ENCODE measurements around the gene POLE3.
"Not testable (repeated sequence)": the region's sequence is repeated elsewhere in the genome, so short reads cannot be mapped to it uniquely, and the experiment has no call there.

The POLE3 gene

GRCh38 chr9:113406873-113407511 is 3.5 kb downstream of the POLE3 start:
- DNase-seq (ENCODE audit: low read depth), result peak; percentile 36

DNA sequence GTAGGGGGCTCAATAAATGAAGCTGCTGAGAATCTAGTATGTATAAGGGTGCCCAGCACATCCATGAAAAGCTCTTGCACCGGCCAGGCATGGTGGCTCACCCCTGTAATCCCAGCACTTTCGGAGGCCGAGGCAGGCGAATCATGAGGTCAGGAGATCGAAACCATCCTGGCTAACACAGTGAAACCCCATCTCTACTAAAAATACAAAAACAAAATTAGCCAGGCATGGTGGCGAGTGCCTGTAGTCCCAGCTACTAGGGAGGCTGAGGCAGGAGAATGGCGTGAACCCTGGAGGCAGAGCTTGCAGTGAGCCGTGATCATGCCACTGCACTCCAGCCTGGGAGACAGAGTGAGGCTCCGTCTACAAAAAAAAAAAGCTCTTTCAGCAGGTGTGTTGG is 4.1 kb downstream of the POLE3 start:
- not testable (repeated sequence) for H3K4me3 ChIP-seq (ENCODE audit: low read depth, low read length); DNase-seq (ENCODE audit: low read depth)

More at GRCh38 chr9:113406873-113407511, 3.5 kb downstream of the POLE3 start:
- H3K4me3 ChIP-seq (ENCODE audit: low read depth, low read length), result not testable (repeated sequence)

DNA sequence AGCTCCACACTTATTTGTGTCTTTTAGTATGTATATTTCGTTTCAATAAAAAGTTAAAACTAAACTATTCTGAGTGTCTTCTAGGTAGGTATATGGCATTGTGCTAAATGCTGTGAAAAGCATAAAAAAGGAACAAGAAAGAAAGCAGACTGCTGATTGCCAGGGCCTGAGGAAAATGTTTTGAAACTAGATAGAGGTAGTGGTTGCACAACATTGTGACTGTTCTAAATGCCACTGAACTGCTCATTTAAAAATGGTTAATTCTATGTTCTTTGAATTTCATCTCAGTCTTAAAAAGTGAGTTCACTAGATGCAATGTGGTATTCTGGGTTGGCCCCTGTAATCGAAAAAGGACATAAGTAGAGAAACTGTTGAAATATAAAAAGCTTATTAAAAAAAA is 6.8 kb downstream of the POLE3 start:
- H3K4me3 ChIP-seq (ENCODE audit: low read depth, low read length), result no peak overlapping the region

DNA sequence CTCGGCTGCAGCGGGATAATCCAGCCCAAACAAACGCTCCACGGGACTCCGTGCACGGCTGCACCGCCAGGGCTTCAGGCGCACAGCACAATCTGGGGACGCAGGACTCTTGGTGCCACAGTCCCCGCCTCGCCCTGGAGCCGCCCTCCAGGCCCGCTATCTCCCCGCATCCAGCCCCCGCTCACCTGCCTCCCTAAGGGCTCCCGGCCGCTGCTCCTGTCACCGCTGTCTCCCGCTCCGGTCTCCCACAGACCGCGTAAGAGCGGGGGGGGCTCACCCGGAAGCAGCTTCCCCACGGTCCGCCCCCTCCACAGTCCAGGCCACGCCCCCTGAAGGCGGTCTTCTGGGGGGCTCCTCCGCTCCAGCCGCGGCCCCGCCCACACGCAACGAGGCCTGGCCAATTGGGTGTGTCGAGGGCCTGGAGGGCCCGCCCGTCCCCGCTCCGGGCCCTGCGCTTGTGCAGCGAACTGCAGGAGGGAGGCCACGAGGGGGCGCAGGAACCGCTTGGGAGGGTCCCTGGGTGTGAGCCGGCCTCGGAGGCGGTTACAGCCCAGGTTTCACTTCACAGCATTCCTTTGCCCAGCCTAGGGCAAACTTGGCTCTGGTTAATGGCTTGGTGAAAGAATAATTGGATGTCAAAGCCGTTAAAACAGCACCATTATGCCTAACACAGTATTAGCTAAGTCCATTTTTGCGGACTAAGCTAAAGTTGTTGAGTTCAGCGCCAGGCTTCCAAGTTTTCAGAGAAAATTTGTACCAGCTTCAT is 9.3 kb downstream of the POLE3 start, which contains the start of gene ALAD:
Gene ALAD (minus strand): TSS at position 258 of the 766 bp plus-strand sequence. CDS start 7,725 bp downstream, outside the sequence.
- H3K4me3 ChIP-seq (ENCODE audit: low read depth, low read length), result peak within 1 kb of the TSS; percentile 91
- peak; percentile 93 for DNase-seq (ENCODE audit: low read depth)

More for the DNA sequence above, 6.8 kb downstream of the POLE3 start:
- no peak for DNase-seq (ENCODE audit: low read depth)

GRCh38 chr9:113399646-113400200 is 10.8 kb downstream of the POLE3 start:
- DNase-seq (ENCODE audit: low read depth), result no peak
- H3K4me3 ChIP-seq (ENCODE audit: low read depth, low read length), result no peak overlapping the region

- no peak for DNase-seq (ENCODE audit: low read depth)
- H3K4me3 ChIP-seq (ENCODE audit: low read depth, low read length), result no peak overlapping the region
Observed at GRCh38 chr9:113398796-113399195, 11.7 kb downstream of the POLE3 start.

GRCh38 chr9:113397203-113397631 is 13.3 kb downstream of the POLE3 start:
- no peak overlapping the region for H3K4me3 ChIP-seq (ENCODE audit: low read depth, low read length)
- no peak for DNase-seq (ENCODE audit: low read depth)

- no peak overlapping the region for H3K4me3 ChIP-seq (ENCODE audit: low read depth, low read length)
- no peak for DNase-seq (ENCODE audit: low read depth)
Observed at GRCh38 chr9:113395000-113395861, 15.2 kb downstream of the POLE3 start.

DNA sequence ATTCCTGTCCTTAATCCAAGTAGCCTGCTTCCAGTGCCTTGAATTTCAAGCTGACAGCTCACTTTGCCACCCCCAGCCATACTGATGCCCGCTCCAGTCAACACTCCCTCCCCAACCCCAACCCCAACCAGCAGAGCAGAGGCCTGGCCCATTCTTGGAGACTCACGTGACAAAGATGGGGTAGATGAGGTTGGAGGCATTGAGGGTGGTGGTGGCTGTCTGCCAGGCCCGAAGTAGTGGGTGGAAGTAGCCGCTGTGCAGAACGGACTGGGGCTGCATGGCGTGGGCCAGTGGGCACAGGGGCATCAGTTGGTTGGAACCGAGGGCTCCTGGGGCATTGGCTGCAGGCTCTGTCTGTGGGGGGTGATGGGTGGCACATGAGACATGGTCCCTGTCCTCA is 17.2 kb downstream of the POLE3 start:
- DNase-seq (ENCODE audit: low read depth), result no peak
- H3K4me3 ChIP-seq (ENCODE audit: low read depth, low read length), result no peak overlapping the region

GRCh38 chr9:113391917-113392316 is 18.6 kb downstream of the POLE3 start:
- DNase-seq (ENCODE audit: low read depth), result no peak
- no peak overlapping the region for H3K4me3 ChIP-seq (ENCODE audit: low read depth, low read length)

GRCh38 chr9:113390192-113390960 is 20.1 kb downstream of the POLE3 start:
- H3K4me3 ChIP-seq (ENCODE audit: low read depth, low read length), result no peak overlapping the region
- no peak for DNase-seq (ENCODE audit: low read depth)

DNA sequence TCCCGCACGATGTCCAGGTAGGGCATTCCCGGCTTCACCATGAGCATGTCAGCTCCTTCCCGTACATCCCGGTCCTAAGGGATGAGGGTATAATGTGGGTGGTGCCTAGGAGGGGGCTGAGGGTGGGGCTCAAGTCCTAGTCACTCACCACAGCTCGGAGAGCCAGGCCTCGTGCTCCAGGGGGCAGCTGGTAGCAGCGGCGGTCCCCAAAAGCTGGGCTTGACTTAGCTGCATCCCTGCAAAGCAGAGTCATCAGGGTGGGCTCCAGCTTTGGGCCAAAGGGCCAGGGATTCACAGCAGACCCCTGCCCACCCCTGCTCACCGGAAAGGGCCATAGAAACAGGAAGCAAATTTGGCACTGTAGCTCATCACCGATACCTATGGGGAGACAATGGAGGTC is 21.0 kb downstream of the POLE3 start:
- DNase-seq (ENCODE audit: low read depth), result no peak
- no peak overlapping the region for H3K4me3 ChIP-seq (ENCODE audit: low read depth, low read length)

DNA sequence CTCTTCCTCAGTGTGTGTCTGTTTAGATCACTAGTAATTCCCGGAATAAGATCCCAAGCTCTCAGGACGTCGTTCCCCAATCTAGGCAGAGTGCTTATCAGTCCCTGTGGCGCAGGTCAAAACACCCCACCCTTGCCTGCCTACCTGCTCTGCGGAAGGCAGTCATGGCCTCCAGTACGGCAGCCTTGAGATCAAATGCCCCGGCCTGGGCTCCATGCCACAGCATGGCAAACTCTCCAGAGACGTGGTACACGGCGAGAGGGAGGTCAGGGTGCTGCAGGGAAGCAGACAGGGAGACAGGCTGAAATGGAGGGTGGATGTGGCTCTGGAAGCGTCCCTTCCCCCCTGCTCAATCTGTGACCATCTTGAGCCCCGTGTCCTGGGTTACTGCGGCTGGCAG is 21.6 kb downstream of the POLE3 start:
- H3K4me3 ChIP-seq (ENCODE audit: low read depth, low read length), result no peak overlapping the region
- DNase-seq (ENCODE audit: low read depth), result no peak

- DNase-seq (ENCODE audit: low read depth), result no peak
- no peak overlapping the region for H3K4me3 ChIP-seq (ENCODE audit: low read depth, low read length)
Observed at GRCh38 chr9:113387560-113388230, 22.8 kb downstream of the POLE3 start.

GRCh38 chr9:113386571-113387393 is 23.7 kb downstream of the POLE3 start:
- DNase-seq (ENCODE audit: low read depth), result no peak
- H3K4me3 ChIP-seq (ENCODE audit: low read depth, low read length), result no peak overlapping the region

DNA sequence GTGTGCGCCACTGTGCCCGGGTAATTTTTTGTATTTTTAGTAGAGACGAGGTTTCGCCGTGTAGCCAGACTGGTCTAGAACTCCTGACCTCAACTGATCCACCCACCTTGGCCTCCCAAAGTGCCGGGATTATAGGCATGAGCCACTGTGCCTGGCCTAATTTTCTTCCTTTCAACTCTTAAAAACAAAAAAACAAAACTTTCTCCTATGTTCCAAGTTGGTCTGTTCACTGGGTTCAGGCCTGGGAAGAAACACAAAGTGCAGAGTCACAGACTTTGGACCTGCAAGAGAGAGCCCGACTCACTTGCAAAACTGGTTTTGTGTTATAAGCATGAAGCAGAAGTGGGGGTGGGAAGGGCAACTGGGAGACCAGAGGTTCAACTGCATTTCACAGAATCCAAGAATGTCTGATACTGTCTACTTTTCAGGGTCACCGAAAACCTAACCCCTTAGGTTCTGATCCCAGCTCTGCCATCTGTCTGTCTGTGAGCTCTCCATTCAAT is 28.5 kb downstream of the POLE3 start:
- no peak overlapping the region for H3K4me3 ChIP-seq (ENCODE audit: low read depth, low read length)
- no peak for DNase-seq (ENCODE audit: low read depth)

GRCh38 chr9:113381441-113381840 is 29.0 kb downstream of the POLE3 start:
- DNase-seq (ENCODE audit: low read depth); H3K4me3 ChIP-seq (ENCODE audit: low read depth, low read length): not testable (repeated sequence)

Measured in skeletal muscle cell (primary cell).